GM19239 (cell line): Measurements from ENCODE around the gene LMOD2.

Experiments
- DNase-seq: peaks from one replicate; pipeline ENCODE4 v3.0.0; 2011; ENCODE audit warnings: low spot score; ENCODE audit not compliant: insufficient read length
- FAIRE-seq: peaks from 2 replicates; lab custom pipeline; 2011; peaks lifted over from hg19 to GRCh38; lab: Jason Lieb, UNC

LMOD2 gene

GRCh38 chr7:123665896-123666295 lies 10.2 kb downstream of the LMOD2 start:
- no peak for DNase-seq
- FAIRE-seq: no peak

- no peak for DNase-seq
- FAIRE-seq: no peak
Observed at GRCh38 chr7:123666492-123666891, 10.8 kb downstream of the LMOD2 start.

GRCh38 chr7:123669485-123669884 lies 13.8 kb downstream of the LMOD2 start:
- FAIRE-seq (no peak), DNase-seq (no peak)

GRCh38 chr7:123673137-123673732 lies 17.6 kb downstream of the LMOD2 start:
- DNase-seq (no peak), FAIRE-seq (no peak)

GRCh38 chr7:123673752-123674398 lies 18.2 kb downstream of the LMOD2 start:
- FAIRE-seq: no peak

GRCh38 chr7:123674399-123675180 lies 18.9 kb downstream of the LMOD2 start:
- DNase-seq: no peak
- FAIRE-seq: no peak

More at GRCh38 chr7:123673752-123674398, 18.2 kb downstream of the LMOD2 start:
- DNase-seq: no peak

- no peak for FAIRE-seq
- no peak for DNase-seq
Observed at GRCh38 chr7:123675181-123675473, 19.5 kb downstream of the LMOD2 start.

GRCh38 chr7:123677061-123677715 lies 21.5 kb downstream of the LMOD2 start:
- DNase-seq (no peak), FAIRE-seq (no peak)

GRCh38 chr7:123679614-123680013 lies 23.9 kb downstream of the LMOD2 start:
- no peak for DNase-seq
- no peak for FAIRE-seq

- DNase-seq: no peak
- no peak for FAIRE-seq
Observed at GRCh38 chr7:123680580-123680979, 24.9 kb downstream of the LMOD2 start.

GRCh38 chr7:123681561-123681960 lies 25.9 kb downstream of the LMOD2 start:
- FAIRE-seq (no peak), DNase-seq (no peak)

- DNase-seq (no peak), FAIRE-seq (peak; percentile 44)
Observed at GRCh38 chr7:123682690-123683089, 27.0 kb downstream of the LMOD2 start.

- FAIRE-seq (peak; percentile 14), DNase-seq (no peak)
Observed at GRCh38 chr7:123687161-123687560, 31.5 kb downstream of the LMOD2 start.

- DNase-seq (no peak), FAIRE-seq (peak; percentile 48)
Observed at GRCh38 chr7:123687727-123688126, 32.1 kb downstream of the LMOD2 start.

GRCh38 chr7:123689250-123689649 lies 33.6 kb downstream of the LMOD2 start:
- FAIRE-seq (no peak), DNase-seq (no peak)

- no peak for FAIRE-seq
- no peak for DNase-seq
Observed at GRCh38 chr7:123690550-123690949, 34.9 kb downstream of the LMOD2 start.

GRCh38 chr7:123692471-123692877 lies 36.8 kb downstream of the LMOD2 start:
- DNase-seq: no peak
- no peak for FAIRE-seq

- DNase-seq (no peak), FAIRE-seq (no peak)
Observed at GRCh38 chr7:123695944-123696677, 40.4 kb downstream of the LMOD2 start.

- DNase-seq: no peak
- FAIRE-seq: no peak
Observed at GRCh38 chr7:123705211-123705901, 49.7 kb downstream of the LMOD2 start.

GRCh38 chr7:123709525-123709924 lies 53.9 kb downstream of the LMOD2 start:
- no peak for DNase-seq
- FAIRE-seq: peak; percentile 44
